Glutamatergic neuron (in vitro differentiated cells): ENCODE data around the gene RASD2. TPM values are rescaled to one million over a fixed set of nuclear protein-coding genes. Genes with fewer than 3 reads are reported as not detected.
A peak's percentile ranks its signal among the peaks of the same experiment; 100 is the strongest.
"Not testable (repeated sequence)": the region's sequence is repeated elsewhere in the genome, so short reads cannot be mapped to it uniquely, and the experiment has no call there.

Experiments
- DNase-seq: peaks from one replicate; pipeline ENCODE4 v3.0.0; 2022
- H3K27ac Mint-ChIP-seq: one replicate; pipeline ENCODE4 v1.8.0; 2020; ENCODE audit warnings: mild to moderate bottlenecking, mixed read lengths, inconsistent platforms; ENCODE audit not compliant: unreplicated experiment
- H3K27me3 Mint-ChIP-seq: one replicate; pipeline ENCODE4 v1.8.0; 2020; ENCODE audit warnings: mild to moderate bottlenecking, moderate library complexity, mixed read lengths, inconsistent platforms; ENCODE audit not compliant: unreplicated experiment
- H3K36me3 Mint-ChIP-seq: one replicate; pipeline ENCODE4 v1.8.0; 2020; ENCODE audit warnings: mild to moderate bottlenecking, mixed read lengths, inconsistent platforms; ENCODE audit not compliant: unreplicated experiment
- H3K4me1 Mint-ChIP-seq: one replicate; pipeline ENCODE4 v1.8.0; 2020; ENCODE audit warnings: mild to moderate bottlenecking, low read depth, mixed read lengths, inconsistent platforms; ENCODE audit not compliant: unreplicated experiment
- H3K4me3 Mint-ChIP-seq: one replicate; pipeline ENCODE4 v1.8.0; 2020; ENCODE audit warnings: mild to moderate bottlenecking, mixed read lengths, inconsistent platforms; ENCODE audit not compliant: unreplicated experiment
- H3K9me3 Mint-ChIP-seq: one replicate; pipeline ENCODE4 v1.8.0; 2020; ENCODE audit warnings: mild to moderate bottlenecking, moderate library complexity, mixed read lengths, inconsistent platforms; ENCODE audit not compliant: unreplicated experiment
- long read RNA-seq: library from polyadenylated mRNA; unstranded; transcript quantifications from one replicate; pipeline ENCODE4 v2.0.0, GENCODE V29; 2020; ENCODE audit not compliant: unreplicated experiment
- total RNA-seq: library from RNA; stranded (reverse); fragmentation: NEBNext Ultra II Directional; extraction: Animal tissue kit (Norgen Biotek cat#: 25700); gene quantifications from one replicate; pipeline ENCODE4 v1.2.1, GENCODE V29; 2021; ENCODE audit not compliant: unreplicated experiment
- TF ChIP-seq, protein P1 (sequence below): fragments of 200-600 bp; sonication (generic); IDR thresholded peaks from one replicate; pipeline ENCODE4 v1.5.0; 2021; ENCODE audit not compliant: partially characterized antibody, unreplicated experiment

The RASD2 gene
- 0.20 TPM for total RNA-seq
- long read RNA-seq, result 0 reads

DNA sequence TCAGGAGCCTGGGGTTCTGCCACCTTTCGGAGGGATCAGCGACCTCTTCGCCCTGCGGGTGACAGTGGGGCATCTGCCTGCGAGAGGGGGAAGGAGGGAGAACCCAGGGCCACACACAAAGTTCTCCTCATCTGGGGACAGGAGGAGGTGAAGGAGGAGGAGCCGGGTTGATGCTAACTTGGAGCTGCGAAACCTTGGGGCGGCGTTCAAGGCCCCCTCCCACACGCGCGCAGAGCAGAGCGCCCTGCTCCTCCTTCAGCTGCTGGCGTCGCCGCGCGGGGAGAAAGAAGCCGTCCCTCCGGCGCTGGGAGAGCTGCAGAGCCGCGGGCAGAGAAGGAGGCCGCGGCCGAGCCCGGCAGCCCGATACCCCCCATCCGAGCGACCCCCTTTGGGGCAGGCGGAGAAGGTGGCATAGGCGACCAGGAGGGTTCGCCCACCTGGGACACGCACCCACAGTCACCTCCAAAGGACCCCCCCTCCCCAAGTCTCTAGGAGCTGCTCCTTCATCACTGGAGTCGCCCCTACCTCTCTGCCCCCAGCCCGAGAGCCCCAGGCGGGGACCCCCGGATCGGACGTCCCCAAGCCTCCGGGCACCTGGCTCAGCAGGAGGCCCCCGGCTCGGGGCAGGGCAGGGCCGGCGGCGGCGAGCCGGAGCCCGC, at the start of gene RASD2:
Gene RASD2, plus strand, starts transcription at position 237 of the 659 bp plus-strand sequence. CDS start 5,979 bp downstream, outside the sequence.
- TF ChIP-seq, protein P1, sequence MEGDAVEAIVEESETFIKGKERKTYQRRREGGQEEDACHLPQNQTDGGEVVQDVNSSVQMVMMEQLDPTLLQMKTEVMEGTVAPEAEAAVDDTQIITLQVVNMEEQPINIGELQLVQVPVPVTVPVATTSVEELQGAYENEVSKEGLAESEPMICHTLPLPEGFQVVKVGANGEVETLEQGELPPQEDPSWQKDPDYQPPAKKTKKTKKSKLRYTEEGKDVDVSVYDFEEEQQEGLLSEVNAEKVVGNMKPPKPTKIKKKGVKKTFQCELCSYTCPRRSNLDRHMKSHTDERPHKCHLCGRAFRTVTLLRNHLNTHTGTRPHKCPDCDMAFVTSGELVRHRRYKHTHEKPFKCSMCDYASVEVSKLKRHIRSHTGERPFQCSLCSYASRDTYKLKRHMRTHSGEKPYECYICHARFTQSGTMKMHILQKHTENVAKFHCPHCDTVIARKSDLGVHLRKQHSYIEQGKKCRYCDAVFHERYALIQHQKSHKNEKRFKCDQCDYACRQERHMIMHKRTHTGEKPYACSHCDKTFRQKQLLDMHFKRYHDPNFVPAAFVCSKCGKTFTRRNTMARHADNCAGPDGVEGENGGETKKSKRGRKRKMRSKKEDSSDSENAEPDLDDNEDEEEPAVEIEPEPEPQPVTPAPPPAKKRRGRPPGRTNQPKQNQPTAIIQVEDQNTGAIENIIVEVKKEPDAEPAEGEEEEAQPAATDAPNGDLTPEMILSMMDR, result no peak
- Mint-ChIP-seq H3K4me1 (no peaks in the 10 kb centered on the region), H3K27me3 (peaks cover 12% of the 10 kb centered on the region), H3K36me3 (no peaks in the 10 kb centered on the region), H3K4me3 (peak within 1 kb of the TSS; percentile 70), H3K9me3 (peaks cover 5% of the 10 kb centered on the region), H3K27ac (no peak within 1 kb of the TSS)
- DNase-seq, result peak; percentile 55

- H3K9me3 Mint-ChIP-seq, H3K4me3 Mint-ChIP-seq, DNase-seq, H3K36me3 Mint-ChIP-seq, H3K4me1 Mint-ChIP-seq, H3K27ac Mint-ChIP-seq: not testable (repeated sequence)
- peaks cover 19% of the 10 kb centered on the region for H3K27me3 Mint-ChIP-seq
These were observed 49.3 kb upstream of the RASD2 start for GRCh38 chr22:35491061-35491907.

DNA sequence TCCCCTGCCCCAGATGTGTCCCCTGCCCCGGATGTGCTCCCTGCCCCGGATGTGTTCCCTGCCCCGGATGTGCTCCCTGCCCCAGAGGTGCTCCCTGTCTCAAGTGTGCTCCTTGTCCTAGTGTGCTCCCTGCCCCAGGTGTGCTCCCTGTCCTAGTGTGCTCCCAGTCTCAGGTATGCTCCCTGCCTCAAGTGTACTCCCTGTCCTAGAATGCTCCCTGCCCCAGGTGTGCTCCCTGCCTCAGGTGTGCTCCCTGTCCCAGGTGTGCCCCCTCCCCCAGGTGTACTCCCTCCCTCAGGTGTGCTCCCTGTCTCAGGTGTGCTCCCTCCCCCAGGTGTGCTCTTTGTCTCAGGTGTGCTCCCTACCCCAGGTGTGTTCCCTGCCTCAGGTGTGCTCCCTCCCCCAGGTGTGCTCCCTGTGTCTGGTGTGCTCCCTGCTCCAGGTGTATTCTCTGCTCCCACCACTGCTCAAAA, 48.7 kb upstream of the RASD2 start:
- H3K4me1 Mint-ChIP-seq, result peaks cover 4% of the 10 kb centered on the region
- H3K27me3 Mint-ChIP-seq, result peaks cover 17% of the 10 kb centered on the region
- H3K27ac Mint-ChIP-seq, result no peak overlapping the region
- H3K9me3 Mint-ChIP-seq, result peaks cover 8% of the 10 kb centered on the region
- H3K36me3 Mint-ChIP-seq, result no peaks in the 10 kb centered on the region
- no peak overlapping the region for H3K4me3 Mint-ChIP-seq
- TF ChIP-seq, protein P1, result no peak
- DNase-seq, result no peak

GRCh38 chr22:35493074-35493473, 47.6 kb upstream of the RASD2 start:
- Mint-ChIP-seq H3K4me3 (no peak overlapping the region), H3K36me3 (no peaks in the 10 kb centered on the region), H3K4me1 (peaks cover 4% of the 10 kb centered on the region), H3K9me3 (peaks cover 8% of the 10 kb centered on the region), H3K27me3 (peaks cover 15% of the 10 kb centered on the region), H3K27ac (no peak overlapping the region)
- TF ChIP-seq, protein P1, result no peak
- DNase-seq, result no peak

DNA sequence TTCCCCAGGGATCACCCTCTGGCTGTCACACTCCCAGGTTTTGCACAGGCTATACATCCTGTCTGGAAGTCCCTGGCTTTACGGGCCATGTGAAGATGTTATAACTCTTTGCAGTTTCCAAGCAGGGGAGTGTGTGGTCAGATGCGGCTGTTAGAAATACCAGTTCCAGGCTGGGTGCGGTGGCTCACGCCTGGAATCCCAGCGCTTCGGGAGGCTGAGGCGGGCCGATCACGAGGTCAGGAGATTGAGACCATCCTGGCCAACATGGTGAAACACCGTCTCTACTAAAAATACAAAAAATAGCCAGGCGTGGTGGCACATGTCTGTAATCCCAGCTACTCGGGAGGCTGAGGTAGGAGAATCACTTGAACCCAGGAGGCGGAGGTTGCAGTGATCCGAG, 44.9 kb upstream of the RASD2 start:
- not testable (repeated sequence) for H3K36me3 Mint-ChIP-seq, H3K27ac Mint-ChIP-seq, H3K4me3 Mint-ChIP-seq, H3K27me3 Mint-ChIP-seq, H3K9me3 Mint-ChIP-seq, DNase-seq, H3K4me1 Mint-ChIP-seq
